HG02610 (cell line): ENCODE measurements around the gene ARHGAP31.
"Not testable (repeated sequence)": the region's sequence is repeated elsewhere in the genome, so short reads cannot be mapped to it uniquely, and the experiment has no call there.

Source experiments
- ATAC-seq: cut with Tn5 transposase; IDR thresholded peaks from one replicate; pipeline ENCODE4 v1.9.1; 2021; ENCODE audit warnings: mild to moderate bottlenecking, moderate library complexity; ENCODE audit not compliant: unreplicated experiment

Gene ARHGAP31

GRCh38 chr3:119293105-119293870 is 895 bp upstream of the ARHGAP31 start:
- ATAC-seq = no peak

GRCh38 chr3:119294696-119295671 is 801 bp downstream of the ARHGAP31 start:
- ATAC-seq = peak; percentile 14

GRCh38 chr3:119295816-119296726 is 1.9 kb downstream of the ARHGAP31 start:
- ATAC-seq = no peak

- no peak for ATAC-seq
These were observed 2.5 kb downstream of the ARHGAP31 start for GRCh38 chr3:119296727-119297122.

GRCh38 chr3:119297169-119297568 is 3.0 kb downstream of the ARHGAP31 start:
- no peak for ATAC-seq

- no peak for ATAC-seq
These were observed 4.4 kb downstream of the ARHGAP31 start for GRCh38 chr3:119298565-119298941.

- ATAC-seq = no peak
These were observed 6.8 kb downstream of the ARHGAP31 start for GRCh38 chr3:119300991-119301391.

- ATAC-seq = no peak
These were observed 7.5 kb downstream of the ARHGAP31 start for GRCh38 chr3:119301662-119302061.

GRCh38 chr3:119302697-119303551 is 8.7 kb downstream of the ARHGAP31 start:
- peak; percentile 82 for ATAC-seq

- no peak for ATAC-seq
These were observed 10.1 kb downstream of the ARHGAP31 start for GRCh38 chr3:119304201-119304713.

- no peak for ATAC-seq
These were observed 11.1 kb downstream of the ARHGAP31 start for GRCh38 chr3:119305286-119305685.

- ATAC-seq = not testable (repeated sequence)
These were observed 12.2 kb downstream of the ARHGAP31 start for GRCh38 chr3:119306378-119306777.

- no peak for ATAC-seq
These were observed 14.2 kb downstream of the ARHGAP31 start for GRCh38 chr3:119308355-119308754.

GRCh38 chr3:119309591-119309990 is 15.4 kb downstream of the ARHGAP31 start:
- no peak for ATAC-seq

GRCh38 chr3:119310071-119310470 is 15.9 kb downstream of the ARHGAP31 start:
- ATAC-seq = no peak

GRCh38 chr3:119311081-119311925 is 17.1 kb downstream of the ARHGAP31 start:
- no peak for ATAC-seq

- no peak for ATAC-seq
These were observed 19.3 kb downstream of the ARHGAP31 start for GRCh38 chr3:119313461-119313860.

- ATAC-seq = no peak
These were observed 20.6 kb downstream of the ARHGAP31 start for GRCh38 chr3:119314821-119315220.
